Activated CD8-positive, alpha-beta memory T cell treated with anti-CD3 and anti-CD28 coated beads, Interleukin-2, amount 50 U/mL, for 48 hours (primary cell): ENCODE data around the gene PRELP.
A peak's percentile ranks its signal among the peaks of the same experiment; 100 is the strongest.

Source experiments
- DNase-seq: peaks from one replicate; pipeline ENCODE4 v3.0.0-alpha.2; 2020

PRELP gene

GRCh38 chr1:203479646-203480045, 4.0 kb downstream of the PRELP start:
- DNase-seq, result no peak

- no peak for DNase-seq
Observed at GRCh38 chr1:203480084-203480483, 4.5 kb downstream of the PRELP start.

DNA sequence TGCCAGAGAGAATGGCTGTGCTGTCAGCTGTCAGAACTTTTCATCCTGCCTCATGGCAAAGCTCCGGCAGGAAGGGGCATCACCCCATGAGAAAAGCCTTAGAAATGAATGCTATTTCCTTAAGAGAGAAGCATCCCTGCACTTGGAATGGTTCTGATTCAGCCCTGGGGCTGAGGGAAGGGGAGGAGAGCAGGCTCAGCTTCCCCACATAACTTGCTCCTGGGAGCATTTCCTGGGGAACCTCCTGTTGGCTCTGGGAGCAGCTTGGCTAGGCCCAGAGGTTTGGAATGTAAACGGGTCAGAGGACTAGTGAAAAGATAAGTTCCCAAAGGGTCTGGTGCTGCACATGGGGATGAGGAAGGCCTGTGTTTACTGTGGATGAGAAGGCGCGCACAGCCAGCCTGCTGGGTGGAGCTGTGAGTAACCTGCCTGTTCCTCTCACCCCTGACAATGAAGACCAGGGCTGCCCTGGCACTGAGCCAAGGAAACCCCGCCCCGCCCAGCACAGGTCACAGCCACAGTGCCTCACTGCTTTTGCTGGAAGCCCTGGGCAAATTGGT, 5.0 kb downstream of the PRELP start:
- DNase-seq, result peak; percentile 74

- DNase-seq, result no peak
Observed at GRCh38 chr1:203481196-203481595, 5.6 kb downstream of the PRELP start.

- DNase-seq, result no peak
Observed at GRCh38 chr1:203486618-203487370, 11.2 kb downstream of the PRELP start.

- no peak for DNase-seq
Observed at GRCh38 chr1:203488539-203488938, 12.9 kb downstream of the PRELP start.

GRCh38 chr1:203490607-203491006, 15.0 kb downstream of the PRELP start:
- no peak for DNase-seq

DNA sequence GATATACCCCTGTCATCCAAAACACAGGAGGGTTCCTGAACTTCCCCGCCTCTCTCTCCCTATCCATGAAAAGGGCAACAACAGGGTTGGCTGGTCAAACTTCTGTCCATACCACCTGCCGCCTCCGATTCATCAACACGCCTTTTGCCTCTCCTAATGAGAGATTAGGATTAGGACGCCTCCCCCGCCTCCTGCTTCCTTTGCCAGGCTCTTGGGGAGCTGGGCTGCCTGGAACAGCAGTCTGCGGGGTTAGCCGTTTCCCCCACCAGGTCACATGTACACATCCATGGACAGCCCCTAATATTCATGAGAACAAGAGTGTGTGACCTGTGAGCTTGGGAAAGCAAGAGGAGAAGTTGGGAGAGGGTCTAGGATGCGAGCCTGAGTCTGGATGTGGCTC, 16.1 kb downstream of the PRELP start:
- DNase-seq, result no peak

GRCh38 chr1:203492082-203492747, 16.6 kb downstream of the PRELP start:
- DNase-seq, result no peak

DNA sequence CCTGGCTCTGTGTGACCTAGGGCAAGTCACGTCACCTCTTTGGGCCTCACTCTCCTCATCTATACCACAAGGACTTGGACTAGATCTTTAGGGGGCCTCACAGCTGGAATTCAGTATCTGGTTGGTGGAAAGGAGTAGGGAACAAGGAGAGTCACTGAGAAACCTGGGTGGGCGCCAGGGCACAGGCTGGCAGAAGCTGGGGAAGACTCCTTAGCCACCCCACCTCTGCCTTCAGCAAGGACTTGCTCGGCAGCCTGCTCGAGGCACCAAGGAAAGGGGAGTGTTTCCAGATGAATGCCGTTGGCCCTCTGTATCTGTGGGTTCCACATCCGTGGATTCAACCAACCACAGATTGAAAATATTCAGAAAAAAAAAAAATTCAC, 17.1 kb downstream of the PRELP start:
- no peak for DNase-seq

GRCh38 chr1:203493901-203494300, 18.3 kb downstream of the PRELP start, which contains the start of gene OPTC:
OPTC (plus strand) TSS chr1:203494153; CDS start chr1:203496006, 1,853 bp downstream.
- no peak for DNase-seq

GRCh38 chr1:203495845-203496244, 20.2 kb downstream of the PRELP start:
- no peak for DNase-seq

DNA sequence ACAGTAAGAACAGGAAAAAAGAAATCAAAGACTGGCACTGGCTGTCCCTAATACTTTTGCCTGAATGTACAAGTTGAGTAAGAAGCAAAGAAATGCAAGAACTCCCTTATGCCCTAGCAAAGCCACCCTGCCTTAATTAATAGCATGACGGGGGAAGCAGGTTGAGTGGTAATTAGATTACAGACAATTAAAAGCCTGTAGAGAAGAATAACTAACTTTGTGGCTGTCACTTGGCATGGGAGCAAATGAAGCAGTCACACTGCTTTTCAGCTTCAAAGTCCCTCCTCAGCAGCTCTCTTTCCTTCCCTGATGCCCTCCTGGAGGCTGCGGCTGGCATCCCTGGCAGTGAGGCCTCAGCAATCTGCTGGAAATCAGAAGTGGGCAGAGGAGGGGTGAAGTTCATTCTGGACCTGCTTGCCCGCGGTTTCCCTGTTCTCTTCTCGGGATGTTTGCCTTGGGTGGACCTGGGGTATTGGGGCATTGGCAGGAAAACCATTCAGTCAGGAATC, 21.7 kb downstream of the PRELP start:
- DNase-seq, result no peak

- no peak for DNase-seq
Observed at GRCh38 chr1:203499643-203500278, 24.2 kb downstream of the PRELP start.

GRCh38 chr1:203500279-203500678, 24.7 kb downstream of the PRELP start:
- DNase-seq, result no peak

- no peak for DNase-seq
Observed at GRCh38 chr1:203503836-203504235, 28.2 kb downstream of the PRELP start.

GRCh38 chr1:203504400-203505250, 29.0 kb downstream of the PRELP start:
- peak; percentile 90 for DNase-seq

GRCh38 chr1:203505526-203506204, 30.1 kb downstream of the PRELP start:
- no peak for DNase-seq

- no peak for DNase-seq
Observed at GRCh38 chr1:203506858-203507626, 31.4 kb downstream of the PRELP start.

- no peak for DNase-seq
Observed at GRCh38 chr1:203507759-203508158, 32.2 kb downstream of the PRELP start.

DNA sequence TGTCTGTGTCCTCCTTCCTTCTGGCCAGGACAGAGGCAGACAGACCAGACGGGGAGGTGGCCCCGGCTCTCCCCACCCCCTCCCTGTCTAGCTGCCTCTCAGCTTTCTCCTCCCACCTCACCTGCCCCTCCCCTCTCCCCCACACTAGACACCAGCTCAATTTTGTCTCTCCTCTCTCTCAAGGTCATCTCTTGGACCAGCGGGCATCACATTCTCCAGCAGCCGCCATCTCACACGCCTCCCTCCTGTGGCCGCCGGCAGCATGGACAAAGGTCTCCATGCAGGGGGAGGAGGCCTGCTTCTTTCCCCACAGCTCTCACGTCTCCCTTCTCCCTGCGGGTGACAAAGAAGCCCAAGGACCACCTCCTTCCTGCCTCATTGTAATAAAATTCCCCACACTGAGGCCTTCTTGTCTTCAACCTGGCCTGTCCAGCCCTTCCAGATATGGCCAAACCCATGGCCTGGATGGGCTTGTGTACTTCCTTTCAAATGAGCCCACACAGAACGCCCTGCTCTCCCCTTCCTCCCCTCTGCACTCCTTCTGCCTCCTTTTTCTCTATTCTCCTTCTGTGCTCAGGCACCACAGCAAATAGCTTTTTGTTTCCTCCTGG, 33.0 kb downstream of the PRELP start:
- no peak for DNase-seq
